Measurements from ENCODE around the gene C9orf57. TPM values are rescaled to one million over a fixed set of nuclear protein-coding genes. Genes with fewer than 3 reads are reported as not detected.
"Not testable (repeated sequence)": the region's sequence is repeated elsewhere in the genome, so short reads cannot be mapped to it uniquely, and the experiment has no call there.

The C9orf57 gene, protein sequence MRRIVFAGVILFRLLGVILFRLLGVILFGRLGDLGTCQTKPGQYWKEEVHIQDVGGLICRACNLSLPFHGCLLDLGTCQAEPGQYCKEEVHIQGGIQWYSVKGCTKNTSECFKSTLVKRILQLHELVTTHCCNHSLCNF
- total RNA-seq = not detected in 2 replicates
- long read RNA-seq = 0 reads

DNA sequence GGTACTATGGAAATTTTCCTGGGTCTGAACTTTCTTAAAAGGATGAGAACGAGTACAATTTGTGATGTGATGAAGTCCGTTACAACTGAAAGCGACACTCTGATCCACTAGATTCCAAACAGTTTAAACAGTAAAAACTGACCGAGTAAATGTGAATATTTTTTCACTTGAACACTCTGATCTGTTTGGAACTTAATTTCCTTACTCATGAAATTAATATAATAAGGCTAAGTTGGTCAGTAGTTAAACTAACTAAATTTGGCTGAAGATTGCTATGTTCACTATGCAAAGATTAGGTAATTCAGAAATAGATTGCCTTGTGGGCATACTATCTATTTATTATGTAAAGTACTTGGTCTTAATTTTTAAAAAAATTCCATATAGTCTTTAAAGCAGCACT, at the start of gene C9orf57:
Gene C9orf57, minus strand, starts transcription at position 101 of the 400 bp plus-strand sequence. CDS start 1,282 bp downstream, outside the sequence.
- Mint-ChIP-seq H3K4me3 (ENCODE audit: low read depth) (no peak within 1 kb of the TSS), H3K4me1 (ENCODE audit: low read depth) (no peaks in the 10 kb centered on the region), H3K27me3 (peaks cover 6% of the 10 kb centered on the region), H3K9me3 (ENCODE audit: low read depth) (no peaks in the 10 kb centered on the region), H3K36me3 (ENCODE audit: insufficient read depth) (no peaks in the 10 kb centered on the region), H3K27ac (no peak within 1 kb of the TSS)
- DNase-seq (ENCODE audit: low spot score, unreplicated experiment) = no peak
- TF ChIP-seq, protein P1, sequence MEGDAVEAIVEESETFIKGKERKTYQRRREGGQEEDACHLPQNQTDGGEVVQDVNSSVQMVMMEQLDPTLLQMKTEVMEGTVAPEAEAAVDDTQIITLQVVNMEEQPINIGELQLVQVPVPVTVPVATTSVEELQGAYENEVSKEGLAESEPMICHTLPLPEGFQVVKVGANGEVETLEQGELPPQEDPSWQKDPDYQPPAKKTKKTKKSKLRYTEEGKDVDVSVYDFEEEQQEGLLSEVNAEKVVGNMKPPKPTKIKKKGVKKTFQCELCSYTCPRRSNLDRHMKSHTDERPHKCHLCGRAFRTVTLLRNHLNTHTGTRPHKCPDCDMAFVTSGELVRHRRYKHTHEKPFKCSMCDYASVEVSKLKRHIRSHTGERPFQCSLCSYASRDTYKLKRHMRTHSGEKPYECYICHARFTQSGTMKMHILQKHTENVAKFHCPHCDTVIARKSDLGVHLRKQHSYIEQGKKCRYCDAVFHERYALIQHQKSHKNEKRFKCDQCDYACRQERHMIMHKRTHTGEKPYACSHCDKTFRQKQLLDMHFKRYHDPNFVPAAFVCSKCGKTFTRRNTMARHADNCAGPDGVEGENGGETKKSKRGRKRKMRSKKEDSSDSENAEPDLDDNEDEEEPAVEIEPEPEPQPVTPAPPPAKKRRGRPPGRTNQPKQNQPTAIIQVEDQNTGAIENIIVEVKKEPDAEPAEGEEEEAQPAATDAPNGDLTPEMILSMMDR (IDR thresholded peaks at IDR 0.05; ENCODE audit: unreplicated experiment) = no peak

DNA sequence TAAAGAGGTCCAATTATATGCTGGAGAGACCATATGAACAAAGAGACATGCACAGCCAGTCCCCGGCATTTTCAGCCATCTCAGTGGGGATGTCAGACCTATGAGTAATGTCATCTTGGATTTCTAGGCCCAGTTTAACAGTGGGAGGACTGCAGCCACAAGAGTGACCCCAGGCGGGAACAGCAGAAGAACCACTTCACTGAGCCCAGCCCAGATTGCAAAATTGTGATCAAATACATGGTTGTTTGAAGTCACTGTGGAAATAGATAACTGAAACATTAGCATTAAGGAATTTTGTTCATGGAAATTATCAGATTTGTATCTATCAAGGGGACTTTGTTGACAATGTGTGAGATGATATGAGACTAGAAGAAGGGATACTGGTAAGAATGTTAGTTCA, 42.1 kb upstream of the C9orf57 start:
- no peak for DNase-seq (ENCODE audit: low spot score, unreplicated experiment)
- peaks cover 3% of the 10 kb centered on the region for H3K9me3 Mint-ChIP-seq (ENCODE audit: low read depth)
- no peak overlapping the region for H3K27ac Mint-ChIP-seq
- no peaks in the 10 kb centered on the region for H3K36me3 Mint-ChIP-seq (ENCODE audit: insufficient read depth)
- no peaks in the 10 kb centered on the region for H3K27me3 Mint-ChIP-seq
- no peaks in the 10 kb centered on the region for H3K4me1 Mint-ChIP-seq (ENCODE audit: low read depth)
- TF ChIP-seq, protein P1 (IDR thresholded peaks at IDR 0.05; ENCODE audit: unreplicated experiment) = no peak
- no peak overlapping the region for H3K4me3 Mint-ChIP-seq (ENCODE audit: low read depth)

DNA sequence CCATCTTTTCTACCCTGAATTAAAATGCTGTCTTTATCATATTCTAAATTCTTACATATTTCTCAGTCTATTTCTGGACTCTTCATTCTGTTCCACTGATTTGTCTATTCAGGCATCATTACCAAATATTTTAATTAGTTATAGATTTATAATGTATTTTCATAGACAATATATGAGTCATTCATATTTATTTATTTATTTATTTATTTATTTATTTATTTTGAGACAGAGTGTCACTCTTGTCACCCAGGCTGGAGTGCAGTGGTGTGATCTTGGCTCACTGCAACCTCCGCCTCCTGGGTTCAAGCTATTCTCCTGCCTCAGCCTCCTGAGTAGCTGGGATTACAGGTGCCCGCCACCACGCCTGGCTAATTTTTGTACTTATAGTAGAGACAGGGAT, 35.1 kb upstream of the C9orf57 start:
- H3K36me3 Mint-ChIP-seq (ENCODE audit: insufficient read depth); H3K9me3 Mint-ChIP-seq (ENCODE audit: low read depth); H3K4me1 Mint-ChIP-seq (ENCODE audit: low read depth); H3K27me3 Mint-ChIP-seq; H3K27ac Mint-ChIP-seq; H3K4me3 Mint-ChIP-seq (ENCODE audit: low read depth); DNase-seq (ENCODE audit: low spot score, unreplicated experiment): not testable (repeated sequence)

DNA sequence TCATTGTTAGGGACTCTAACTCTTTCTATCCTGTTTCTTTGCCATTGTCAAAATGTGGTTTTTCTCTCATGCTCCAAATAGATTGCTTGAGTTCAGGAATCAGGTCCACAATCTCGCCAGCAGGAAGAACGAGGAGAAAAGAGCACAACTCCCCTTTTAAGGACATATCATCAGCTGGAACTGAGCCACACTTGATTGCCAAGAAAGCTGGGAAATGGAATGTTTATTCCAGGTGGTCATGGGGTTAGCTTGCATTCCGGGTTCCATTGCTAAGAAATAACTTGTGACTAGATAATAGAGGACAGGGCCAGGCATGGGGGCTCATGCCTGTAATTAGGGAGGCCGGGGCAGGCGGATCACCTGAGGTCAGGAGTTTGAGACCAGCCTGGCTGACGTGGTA, 32.4 kb upstream of the C9orf57 start:
- no peaks in the 10 kb centered on the region for H3K27me3 Mint-ChIP-seq
- no peaks in the 10 kb centered on the region for H3K36me3 Mint-ChIP-seq (ENCODE audit: insufficient read depth)
- no peak overlapping the region for H3K27ac Mint-ChIP-seq
- H3K9me3 Mint-ChIP-seq (ENCODE audit: low read depth) = peaks cover 13% of the 10 kb centered on the region
- no peak overlapping the region for H3K4me3 Mint-ChIP-seq (ENCODE audit: low read depth)
- TF ChIP-seq, protein P1 (IDR thresholded peaks at IDR 0.05; ENCODE audit: unreplicated experiment) = no peak
- H3K4me1 Mint-ChIP-seq (ENCODE audit: low read depth) = no peaks in the 10 kb centered on the region
- no peak for DNase-seq (ENCODE audit: low spot score, unreplicated experiment)

DNA sequence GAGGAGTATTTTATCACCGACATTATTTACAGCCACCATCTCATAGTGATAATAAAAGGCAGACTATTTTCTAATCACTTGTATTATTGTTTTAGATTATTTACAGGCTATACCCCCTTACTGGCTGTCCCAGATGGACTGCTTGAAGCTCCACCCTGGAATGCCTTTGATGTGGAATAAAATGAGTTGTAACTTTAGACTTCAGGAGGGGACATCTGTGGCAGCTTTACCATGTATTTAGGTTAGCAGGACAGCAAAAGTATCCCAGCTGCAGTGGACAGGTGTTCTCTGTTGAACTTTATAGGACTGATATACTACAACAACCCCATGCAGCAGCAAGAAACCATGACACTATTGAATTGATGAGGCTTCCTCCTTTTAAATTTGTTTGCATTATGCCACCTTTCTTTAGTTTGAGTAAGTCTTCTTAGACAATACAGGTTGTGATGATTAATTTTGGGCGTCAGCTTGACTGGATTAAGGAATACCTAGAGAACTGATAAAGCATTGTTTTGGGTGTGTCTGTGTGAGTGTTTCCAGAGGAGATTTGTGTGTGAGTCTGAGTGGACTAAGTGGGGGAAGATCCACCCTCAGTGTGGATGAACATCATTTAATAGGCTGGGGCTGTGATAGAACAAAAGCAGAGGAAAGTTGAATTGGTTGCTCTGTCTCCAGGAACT, 29.2 kb upstream of the C9orf57 start:
- no peaks in the 10 kb centered on the region for H3K4me1 Mint-ChIP-seq (ENCODE audit: low read depth)
- H3K27ac Mint-ChIP-seq = no peak overlapping the region
- H3K9me3 Mint-ChIP-seq (ENCODE audit: low read depth) = peaks cover 8% of the 10 kb centered on the region
- TF ChIP-seq, protein P1 (IDR thresholded peaks at IDR 0.05; ENCODE audit: unreplicated experiment) = no peak
- no peaks in the 10 kb centered on the region for H3K36me3 Mint-ChIP-seq (ENCODE audit: insufficient read depth)
- DNase-seq (ENCODE audit: low spot score, unreplicated experiment) = no peak
- H3K27me3 Mint-ChIP-seq = no peaks in the 10 kb centered on the region
- H3K4me3 Mint-ChIP-seq (ENCODE audit: low read depth) = no peak overlapping the region

DNA sequence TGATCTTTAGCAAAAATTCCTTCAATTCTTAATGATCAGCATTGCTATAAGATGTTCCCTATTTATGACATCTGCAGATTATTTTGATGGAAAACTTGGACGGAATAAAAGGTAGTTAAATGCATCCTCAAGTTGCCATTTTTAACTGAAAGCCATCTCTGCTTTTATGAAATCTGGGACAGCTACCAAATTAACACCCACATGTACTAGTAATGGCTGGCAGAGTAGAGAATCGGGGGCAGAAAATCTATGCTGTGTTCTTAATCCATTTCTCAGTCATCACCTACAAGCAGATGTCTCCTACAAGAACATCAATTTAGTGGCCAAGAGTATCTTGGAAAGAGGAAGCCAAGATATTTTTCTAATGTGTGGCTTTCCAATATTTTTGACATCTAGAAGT, 22.1 kb upstream of the C9orf57 start:
- no peaks in the 10 kb centered on the region for H3K36me3 Mint-ChIP-seq (ENCODE audit: insufficient read depth)
- TF ChIP-seq, protein P1 (IDR thresholded peaks at IDR 0.05; ENCODE audit: unreplicated experiment) = no peak
- peaks cover under 1% of the 10 kb centered on the region for H3K9me3 Mint-ChIP-seq (ENCODE audit: low read depth)
- no peak for DNase-seq (ENCODE audit: low spot score, unreplicated experiment)
- no peak overlapping the region for H3K4me3 Mint-ChIP-seq (ENCODE audit: low read depth)
- H3K27ac Mint-ChIP-seq = no peak overlapping the region
- H3K27me3 Mint-ChIP-seq = peaks cover 5% of the 10 kb centered on the region
- H3K4me1 Mint-ChIP-seq (ENCODE audit: low read depth) = no peaks in the 10 kb centered on the region

DNA sequence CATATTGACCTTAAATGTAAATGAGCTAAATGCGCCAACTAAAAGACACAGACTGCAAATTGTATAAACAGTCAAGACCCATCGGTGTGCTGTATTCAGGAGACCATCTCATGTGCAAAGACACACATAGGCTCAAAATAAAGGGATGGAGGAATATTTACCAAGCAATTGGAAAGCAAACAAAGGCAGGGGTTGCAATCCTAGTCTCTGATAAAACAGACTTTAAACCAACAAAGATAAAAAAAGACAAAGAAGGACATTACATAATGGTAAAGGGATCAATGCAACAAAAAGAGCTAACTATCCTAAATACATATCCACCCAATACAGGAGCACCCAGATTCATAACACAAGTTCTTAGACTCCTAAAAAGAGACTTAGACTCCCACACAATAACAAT, 14.3 kb upstream of the C9orf57 start:
- not testable (repeated sequence) for H3K4me3 Mint-ChIP-seq (ENCODE audit: low read depth); H3K36me3 Mint-ChIP-seq (ENCODE audit: insufficient read depth); DNase-seq (ENCODE audit: low spot score, unreplicated experiment); H3K27ac Mint-ChIP-seq
- Mint-ChIP-seq H3K27me3 (peaks cover 11% of the 10 kb centered on the region), H3K9me3 (ENCODE audit: low read depth) (peaks cover 30% of the 10 kb centered on the region), H3K4me1 (ENCODE audit: low read depth) (peaks cover 13% of the 10 kb centered on the region)
